HG02763 (cell line): Measurements from ENCODE around the gene SESTD1.
A peak's percentile ranks its signal among the peaks of the same experiment; 100 is the strongest.
"Not testable (repeated sequence)": the region's sequence is repeated elsewhere in the genome, so short reads cannot be mapped to it uniquely, and the experiment has no call there.

ENCODE experiments used
- ATAC-seq: cut with Tn5 transposase; IDR thresholded peaks from one replicate; pipeline ENCODE4 v1.9.1; 2021; ENCODE audit warnings: mild to moderate bottlenecking, moderate library complexity; ENCODE audit not compliant: unreplicated experiment

Gene SESTD1

GRCh38 chr2:179124282-179124681 lies 140.3 kb downstream of the SESTD1 start:
- ATAC-seq, result no peak

- no peak for ATAC-seq
Observed at GRCh38 chr2:179123272-179123662, 141.4 kb downstream of the SESTD1 start.

GRCh38 chr2:179107737-179108136 lies 156.9 kb downstream of the SESTD1 start:
- no peak for ATAC-seq

- ATAC-seq, result peak; percentile 72
Observed at GRCh38 chr2:179106676-179107428, 157.8 kb downstream of the SESTD1 start.

- ATAC-seq, result peak; percentile 10
Observed at GRCh38 chr2:179106342-179106675, 158.3 kb downstream of the SESTD1 start.

GRCh38 chr2:179104736-179105135 lies 159.9 kb downstream of the SESTD1 start:
- no peak for ATAC-seq

GRCh38 chr2:179098080-179098689 lies 166.4 kb downstream of the SESTD1 start:
- no peak for ATAC-seq

GRCh38 chr2:179097131-179097530 lies 167.5 kb downstream of the SESTD1 start:
- ATAC-seq, result no peak

- peak; percentile 97 for ATAC-seq
Observed at GRCh38 chr2:179096090-179096489, 168.5 kb downstream of the SESTD1 start.

- ATAC-seq, result not testable (repeated sequence)
Observed at GRCh38 chr2:179092912-179093311, 171.7 kb downstream of the SESTD1 start.

GRCh38 chr2:179082697-179083096 lies 181.9 kb downstream of the SESTD1 start:
- ATAC-seq, result no peak

GRCh38 chr2:179081954-179082353 lies 182.7 kb downstream of the SESTD1 start:
- ATAC-seq, result no peak

GRCh38 chr2:179072527-179072926 lies 192.1 kb downstream of the SESTD1 start:
- ATAC-seq, result no peak

GRCh38 chr2:179071810-179072355 lies 192.7 kb downstream of the SESTD1 start:
- no peak for ATAC-seq

GRCh38 chr2:179070895-179071294 lies 193.7 kb downstream of the SESTD1 start:
- no peak for ATAC-seq

- ATAC-seq, result no peak
Observed at GRCh38 chr2:179069685-179070084, 194.9 kb downstream of the SESTD1 start.

GRCh38 chr2:179068991-179069643 lies 195.5 kb downstream of the SESTD1 start:
- ATAC-seq, result no peak

- ATAC-seq, result peak; percentile 64
Observed at GRCh38 chr2:179059026-179059700, 205.5 kb downstream of the SESTD1 start.

- no peak for ATAC-seq
Observed at GRCh38 chr2:179057737-179058136, 206.9 kb downstream of the SESTD1 start.

GRCh38 chr2:179053568-179053967 lies 211.1 kb downstream of the SESTD1 start:
- ATAC-seq, result not testable (repeated sequence)
